ENCODE results near the gene TRIM49D2. TPM values are rescaled to one million over a fixed set of nuclear protein-coding genes. Genes with fewer than 3 reads are reported as not detected.
"Not testable (repeated sequence)": the region's sequence is repeated elsewhere in the genome, so short reads cannot be mapped to it uniquely, and the experiment has no call there.

The TRIM49D2 gene
- total RNA-seq (2021; ENCODE audit: unreplicated experiment): not detected
- polyA plus RNA-seq (2012): not detected in 2 replicates
- Bru-seq, nascent RNA: not detected
- BruChase-seq, experiment 1, labeled RNA remaining after a 6-hour chase: not detected
- BruChase-seq, experiment 2, labeled RNA remaining after a 2-hour chase: not detected
- long read RNA-seq: 0 reads

DNA sequence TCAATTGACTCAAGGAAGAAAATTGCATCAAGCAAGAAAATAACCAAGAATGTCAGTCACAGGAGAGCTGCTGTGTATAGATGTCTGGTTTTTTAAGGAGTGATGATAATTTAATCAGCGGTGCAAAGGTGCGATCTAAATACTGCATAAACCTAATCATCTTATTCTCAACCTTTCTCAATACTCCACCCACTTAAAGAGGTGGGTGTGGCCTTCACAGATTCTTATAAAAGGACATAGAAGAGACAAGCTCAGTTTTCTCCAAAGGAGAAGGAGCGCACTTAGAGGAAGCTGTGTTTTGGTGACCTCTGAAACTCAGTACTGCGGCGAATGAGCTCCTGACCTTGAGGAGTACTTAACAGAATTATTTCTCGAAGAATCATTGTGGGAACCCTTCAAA is at the start of gene TRIM49D2:
Gene TRIM49D2, plus strand, starts transcription at position 301 of the 400 bp plus-strand sequence. CDS start 2,698 bp downstream, outside the sequence.
- H4K20me1 ChIP-seq (ENCODE audit: insufficient read depth); DNase-seq (ENCODE audit: low read depth, low spot score); H3K27me3 ChIP-seq (ENCODE audit: insufficient read depth, low read length); RAD21 ChIA-PET (ENCODE audit: low non-redundant PET in 1 of 2, low total read pairs in 2 of 2, uncharacterized antibody in 2 of 2, unreplicated experiment in 2 of 2); H3K9me2 ChIP-seq (ENCODE audit: insufficient read depth); H3K79me2 ChIP-seq (ENCODE audit: insufficient read depth, low read length); H3K4me1 ChIP-seq (ENCODE audit: control insufficient read depth in 1 of 2, insufficient read depth in 2 of 2, low read length in 2 of 2); BruUV-seq (replicated peaks); intact Hi-C loops (cut with micrococcal nuclease); ATAC-seq; H3K36me3 ChIP-seq (ENCODE audit: control insufficient read depth in 1 of 2, insufficient read depth in 2 of 2, low read length in 2 of 2); POLR2A ChIA-PET; H3K9me3 ChIP-seq (ENCODE audit: control insufficient read depth in 1 of 2, insufficient read depth in 1 of 2, low read depth in 1 of 2, low read length in 2 of 2); H3K4me3 ChIP-seq (replicated peaks in 1 of 2; ENCODE audit: low read depth in 1 of 2, low read length in 2 of 2); H2AFZ ChIP-seq (ENCODE audit: low read depth, low read length, poor library complexity, severe bottlenecking); H3K4me2 ChIP-seq (ENCODE audit: low read length); CTCF ChIA-PET; H3K9ac ChIP-seq (ENCODE audit: low read length); H3K27ac ChIP-seq (ENCODE audit: low read depth, low read length): not testable (repeated sequence)

DNA sequence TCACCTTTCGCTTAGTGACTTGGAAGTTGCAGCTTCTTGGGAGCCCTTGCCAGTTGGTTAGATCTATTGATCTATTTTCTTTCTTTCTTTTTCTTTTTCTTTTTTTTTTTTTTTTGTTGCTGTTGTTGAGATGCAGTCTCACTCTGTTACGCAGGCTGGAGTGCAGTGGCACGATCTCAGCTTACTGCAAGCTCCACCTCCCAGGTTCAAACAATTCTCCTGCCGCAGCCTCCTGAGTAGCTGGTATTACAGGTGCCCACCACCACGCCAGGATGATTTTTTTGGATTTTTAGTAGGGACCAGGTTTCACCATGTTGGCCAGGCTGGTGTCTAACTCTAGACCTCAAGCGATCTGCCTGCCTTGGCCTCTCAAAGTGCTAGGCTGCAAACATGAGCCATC is 46.4 kb upstream of the TRIM49D2 start:
- H2AFZ ChIP-seq (ENCODE audit: low read depth, low read length, poor library complexity, severe bottlenecking); H4K20me1 ChIP-seq (ENCODE audit: insufficient read depth); CTCF ChIA-PET; DNase-seq (ENCODE audit: low read depth, low spot score); intact Hi-C loops (cut with micrococcal nuclease); ATAC-seq; H3K79me2 ChIP-seq (ENCODE audit: insufficient read depth, low read length); H3K4me3 ChIP-seq (replicated peaks in 1 of 2; ENCODE audit: low read depth in 1 of 2, low read length in 2 of 2); H3K9ac ChIP-seq (ENCODE audit: low read length); RAD21 ChIA-PET (ENCODE audit: low non-redundant PET in 1 of 2, low total read pairs in 2 of 2, uncharacterized antibody in 2 of 2, unreplicated experiment in 2 of 2); H3K9me2 ChIP-seq (ENCODE audit: insufficient read depth); H3K27ac ChIP-seq (ENCODE audit: low read depth, low read length); H3K9me3 ChIP-seq (ENCODE audit: control insufficient read depth in 1 of 2, insufficient read depth in 1 of 2, low read depth in 1 of 2, low read length in 2 of 2); H3K27me3 ChIP-seq (ENCODE audit: insufficient read depth, low read length); H3K36me3 ChIP-seq (ENCODE audit: control insufficient read depth in 1 of 2, insufficient read depth in 2 of 2, low read length in 2 of 2); H3K4me1 ChIP-seq (ENCODE audit: control insufficient read depth in 1 of 2, insufficient read depth in 2 of 2, low read length in 2 of 2); H3K4me2 ChIP-seq (ENCODE audit: low read length); POLR2A ChIA-PET; BruUV-seq (replicated peaks): not testable (repeated sequence)

GRCh38 chr11:89893245-89893644 is 30.6 kb upstream of the TRIM49D2 start:
- CTCF ChIA-PET; intact Hi-C loops (cut with micrococcal nuclease); H3K27ac ChIP-seq (ENCODE audit: low read depth, low read length); H2AFZ ChIP-seq (ENCODE audit: low read depth, low read length, poor library complexity, severe bottlenecking); H4K20me1 ChIP-seq (ENCODE audit: insufficient read depth); H3K4me3 ChIP-seq (replicated peaks in 1 of 2; ENCODE audit: low read depth in 1 of 2, low read length in 2 of 2); ATAC-seq; DNase-seq (ENCODE audit: low read depth, low spot score); H3K4me1 ChIP-seq (ENCODE audit: control insufficient read depth in 1 of 2, insufficient read depth in 2 of 2, low read length in 2 of 2); H3K4me2 ChIP-seq (ENCODE audit: low read length); H3K79me2 ChIP-seq (ENCODE audit: insufficient read depth, low read length); H3K27me3 ChIP-seq (ENCODE audit: insufficient read depth, low read length); RAD21 ChIA-PET (ENCODE audit: low non-redundant PET in 1 of 2, low total read pairs in 2 of 2, uncharacterized antibody in 2 of 2, unreplicated experiment in 2 of 2); POLR2A ChIA-PET; H3K9me2 ChIP-seq (ENCODE audit: insufficient read depth); H3K36me3 ChIP-seq (ENCODE audit: control insufficient read depth in 1 of 2, insufficient read depth in 2 of 2, low read length in 2 of 2); BruUV-seq (replicated peaks); H3K9ac ChIP-seq (ENCODE audit: low read length); H3K9me3 ChIP-seq (ENCODE audit: control insufficient read depth in 1 of 2, insufficient read depth in 1 of 2, low read depth in 1 of 2, low read length in 2 of 2): not testable (repeated sequence)

GRCh38 chr11:89900809-89901208 is 23.1 kb upstream of the TRIM49D2 start:
- ATAC-seq; H3K4me3 ChIP-seq (replicated peaks in 1 of 2; ENCODE audit: low read depth in 1 of 2, low read length in 2 of 2); H3K9me3 ChIP-seq (ENCODE audit: control insufficient read depth in 1 of 2, insufficient read depth in 1 of 2, low read depth in 1 of 2, low read length in 2 of 2); H3K4me1 ChIP-seq (ENCODE audit: control insufficient read depth in 1 of 2, insufficient read depth in 2 of 2, low read length in 2 of 2); H2AFZ ChIP-seq (ENCODE audit: low read depth, low read length, poor library complexity, severe bottlenecking); H3K4me2 ChIP-seq (ENCODE audit: low read length); DNase-seq (ENCODE audit: low read depth, low spot score); H3K36me3 ChIP-seq (ENCODE audit: control insufficient read depth in 1 of 2, insufficient read depth in 2 of 2, low read length in 2 of 2); intact Hi-C loops (cut with micrococcal nuclease); H3K79me2 ChIP-seq (ENCODE audit: insufficient read depth, low read length); BruUV-seq (replicated peaks); RAD21 ChIA-PET (ENCODE audit: low non-redundant PET in 1 of 2, low total read pairs in 2 of 2, uncharacterized antibody in 2 of 2, unreplicated experiment in 2 of 2); CTCF ChIA-PET; POLR2A ChIA-PET; H3K27ac ChIP-seq (ENCODE audit: low read depth, low read length); H3K9me2 ChIP-seq (ENCODE audit: insufficient read depth); H4K20me1 ChIP-seq (ENCODE audit: insufficient read depth); H3K27me3 ChIP-seq (ENCODE audit: insufficient read depth, low read length); H3K9ac ChIP-seq (ENCODE audit: low read length): not testable (repeated sequence)
